Endometrium (tissue), 2 donors: ENCODE data around the gene CHML.

Experiments
- FAIRE-seq: peaks from 2 replicates; lab custom pipeline; 2012; peaks lifted over from hg19 to GRCh38; lab: Jason Lieb, UNC
- donor health status: control.
- donor health status: control.

Gene CHML

GRCh38 chr1:241590719-241591118 is 49.5 kb downstream of the CHML start:
- FAIRE-seq, result no peak
